HFFc6 (cell line): ENCODE measurements around the gene ZNF558. TPM values are rescaled to one million over a fixed set of nuclear protein-coding genes. Genes with fewer than 3 reads are reported as not detected.

Experiments used
- DNase-seq: peaks from one replicate; pipeline ENCODE4 v3.0.0-alpha.2; 2018
- H3K27ac Mint-ChIP-seq: 2 replicates; pipeline ENCODE4 v1.8.0; 2020; ENCODE audit warnings: mild to moderate bottlenecking, mixed read lengths
- H3K27me3 Mint-ChIP-seq: 2 replicates; pipeline ENCODE4 v1.8.0; 2021; ENCODE audit warnings: mild to moderate bottlenecking, moderate library complexity, mixed read lengths; ENCODE audit not compliant: insufficient read depth
- H3K36me3 Mint-ChIP-seq: 2 replicates; pipeline ENCODE4 v1.8.0; 2021; ENCODE audit warnings: low read depth, mixed read lengths
- H3K4me1 Mint-ChIP-seq: 2 replicates; pipeline ENCODE4 v1.8.0; 2020; ENCODE audit warnings: low read depth, mixed read lengths
- H3K4me3 Mint-ChIP-seq: 2 replicates; pipeline ENCODE4 v1.8.0; 2020; ENCODE audit warnings: mild to moderate bottlenecking, moderate library complexity, mixed read lengths
- H3K9me3 Mint-ChIP-seq: 2 replicates; pipeline ENCODE4 v1.8.0; 2020; ENCODE audit warnings: mild to moderate bottlenecking, mixed read lengths
- CTCF ChIP-seq: fragments of 200-600 bp; sonication (generic); IDR thresholded peaks from 2 replicates; pipeline ENCODE4 v1.5.0; 2021; ENCODE audit warnings: antibody characterized with exemption, mild to moderate bottlenecking
- total RNA-seq, 6 experiments: library from RNA; stranded (reverse); fragmentation: NEBNext Ultra II Directional; extraction: Animal tissue kit (Norgen Biotek cat#: 25700); gene quantifications; 2 replicates in 1 of 6; 3 replicates in 5 of 6; pipeline ENCODE4 v1.2.3, GENCODE V29; 2021

The ZNF558 gene
- total RNA-seq, 6 experiments from 2014 or later: 9.5 to 11.8 (median 10.1) TPM

- Mint-ChIP-seq H3K9me3 (peaks cover 14% of the 10 kb centered on the region), H3K4me3 (no peak overlapping the region), H3K36me3 (no peaks in the 10 kb centered on the region), H3K27ac (no peak overlapping the region), H3K4me1 (peaks cover 8% of the 10 kb centered on the region), H3K27me3 (no peaks in the 10 kb centered on the region; the same call in 1 of the 2 replicates)
- no peak for DNase-seq
- TF ChIP-seq CTCF: no peak
These were observed 3.3 kb upstream of the ZNF558 start for GRCh38 chr19:8835446-8835845.

- TF ChIP-seq CTCF: no peak
- DNase-seq: no peak
- peaks cover 8% of the 10 kb centered on the region for H3K4me1 Mint-ChIP-seq
- H3K4me3 Mint-ChIP-seq: peak overlapping the region; percentile 93
- H3K27ac Mint-ChIP-seq: peak overlapping the region; percentile 93
- peaks cover 10% of the 10 kb centered on the region for H3K36me3 Mint-ChIP-seq
- peaks cover 3% of the 10 kb centered on the region for H3K27me3 Mint-ChIP-seq
- H3K9me3 Mint-ChIP-seq: peaks cover 8% of the 10 kb centered on the region
These were observed 322 bp downstream of the ZNF558 start for GRCh38 chr19:8831832-8832131.

- no peak for DNase-seq
- Mint-ChIP-seq H3K4me1 (peaks cover 8% of the 10 kb centered on the region), H3K4me3 (peak overlapping the region; percentile 93), H3K27ac (peak overlapping the region; percentile 93), H3K36me3 (peaks cover 10% of the 10 kb centered on the region), H3K9me3 (peaks cover 8% of the 10 kb centered on the region), H3K27me3 (peaks cover 3% of the 10 kb centered on the region)
- TF ChIP-seq CTCF: no peak
These were observed 731 bp downstream of the ZNF558 start for GRCh38 chr19:8831373-8831772.

GRCh38 chr19:8827277-8827676 lies 4.8 kb downstream of the ZNF558 start:
- TF ChIP-seq CTCF: no peak
- H3K36me3 Mint-ChIP-seq: peaks cover 40% of the 10 kb centered on the region
- H3K9me3 Mint-ChIP-seq: peaks cover 6% of the 10 kb centered on the region; the same call in 1 of the 2 replicates
- no peak overlapping the region for H3K27ac Mint-ChIP-seq
- H3K27me3 Mint-ChIP-seq: peaks cover 3% of the 10 kb centered on the region
- peaks cover 8% of the 10 kb centered on the region for H3K4me1 Mint-ChIP-seq
- H3K4me3 Mint-ChIP-seq: no peak overlapping the region
- DNase-seq: no peak

GRCh38 chr19:8826371-8826770 lies 5.7 kb downstream of the ZNF558 start:
- peaks cover 6% of the 10 kb centered on the region; the same call in 1 of the 2 replicates for H3K9me3 Mint-ChIP-seq
- peaks cover 4% of the 10 kb centered on the region for H3K4me1 Mint-ChIP-seq
- H3K27me3 Mint-ChIP-seq: peaks cover 3% of the 10 kb centered on the region
- no peak overlapping the region for H3K4me3 Mint-ChIP-seq
- DNase-seq: no peak
- no peak overlapping the region for H3K27ac Mint-ChIP-seq
- no peak for TF ChIP-seq CTCF
- peaks cover 46% of the 10 kb centered on the region for H3K36me3 Mint-ChIP-seq

GRCh38 chr19:8821748-8822241 lies 10.3 kb downstream of the ZNF558 start:
- no peak overlapping the region for H3K4me3 Mint-ChIP-seq
- H3K36me3 Mint-ChIP-seq: peaks cover 74% of the 10 kb centered on the region
- H3K9me3 Mint-ChIP-seq: peaks cover 22% of the 10 kb centered on the region
- no peak overlapping the region for H3K27ac Mint-ChIP-seq
- no peaks in the 10 kb centered on the region; the same call in 1 of the 2 replicates for H3K27me3 Mint-ChIP-seq
- TF ChIP-seq CTCF: no peak
- no peak for DNase-seq
- no peaks in the 10 kb centered on the region for H3K4me1 Mint-ChIP-seq
